CD4-positive, alpha-beta T cell (primary cell): ENCODE measurements around the gene RIMS3. TPM values are rescaled to one million over a fixed set of nuclear protein-coding genes. Genes with fewer than 3 reads are reported as not detected.

Experiments used
- ATAC-seq: fragments of 200-7000 bp; cut with Tn5 transposase; one replicate; pipeline ENCODE4 v1.10.0; 2022; ENCODE audit warnings: mild to moderate bottlenecking; ENCODE audit not compliant: poor library complexity
- CTCF ChIA-PET: fragments of 350-600 bp; sonication (Branson Sonifier 250); formaldehyde crosslinking; loops from one replicate; lab custom pipeline; 2021; ENCODE audit warnings: antibody characterized with exemption, inconsistent platforms; lab: Charles Lee
- POLR2A ChIA-PET: fragments of 350-600 bp; sonication (Branson Sonifier 250); formaldehyde crosslinking; loops from one replicate; lab custom pipeline; 2021; ENCODE audit warnings: antibody characterized with exemption, inconsistent platforms; lab: Charles Lee
- DNase-seq, 14 experiments: peaks; one replicate each; pipeline ENCODE4 v3.0.0-alpha.2; 2013 to 2020; ENCODE audit warnings: mixed read lengths in 2 of 14
- H3K27ac ChIP-seq, 2 donors: one replicate each; pipeline versions ENCODE4 v1.5.1 to v1.7.0; 2013; ENCODE audit warnings: low read length in 2 of 2, low read depth in 1 of 2, mild to moderate bottlenecking in 1 of 2
- H3K27me3 ChIP-seq, 2 experiments: 1 replicate in 1 of 2; 2 replicates in 1 of 2; pipeline versions ENCODE4 v1.6.1 to v1.7.0; 2013; ENCODE audit warnings: low read length in 2 of 2, control low read depth in 1 of 2, mild to moderate bottlenecking in 1 of 2, moderate library complexity in 1 of 2; ENCODE audit not compliant: insufficient read depth in 2 of 2, control insufficient read depth in 1 of 2
- H3K36me3 ChIP-seq: one replicate; pipeline ENCODE4 v1.6.1; 2013; ENCODE audit warnings: low read length, control low read depth; ENCODE audit not compliant: insufficient read depth
- H3K4me1 ChIP-seq: one replicate; pipeline ENCODE4 v1.6.1; 2013; ENCODE audit warnings: low read length, control low read depth; ENCODE audit not compliant: insufficient read depth
- H3K4me3 ChIP-seq: one replicate; pipeline ENCODE4 v1.5.1; 2013; ENCODE audit warnings: mild to moderate bottlenecking, low read length, moderate library complexity
- H3K9me3 ChIP-seq, 2 experiments: 1 replicate in 1 of 2; 2 replicates in 1 of 2; pipeline versions ENCODE4 v1.6.1 to v1.7.0; 2013; ENCODE audit warnings: low read length in 2 of 2, mild to moderate bottlenecking in 2 of 2, control low read depth in 1 of 2, moderate library complexity in 1 of 2; ENCODE audit not compliant: control insufficient read depth in 1 of 2, insufficient read depth in 1 of 2
- H3K27ac Mint-ChIP-seq: one replicate; pipeline ENCODE4 v1.8.0; 2020; ENCODE audit warnings: mixed read lengths
- H3K27me3 Mint-ChIP-seq: one replicate; pipeline ENCODE4 v1.8.0; 2021; ENCODE audit warnings: mixed read lengths
- H3K36me3 Mint-ChIP-seq: one replicate; pipeline ENCODE4 v1.8.0; 2021; ENCODE audit warnings: low read depth, mixed read lengths
- H3K4me1 Mint-ChIP-seq: one replicate; pipeline ENCODE4 v1.8.0; 2021; ENCODE audit warnings: low read depth, mixed read lengths
- H3K4me3 Mint-ChIP-seq: one replicate; pipeline ENCODE4 v1.8.0; 2020; ENCODE audit warnings: mild to moderate bottlenecking, mixed read lengths
- H3K9me3 Mint-ChIP-seq: one replicate; pipeline ENCODE4 v1.8.0; 2020; ENCODE audit warnings: mixed read lengths
- intact Hi-C, 2 experiments: fragments of 100-400 bp; cut with DNase I in 1 of 2; cut with micrococcal nuclease in 1 of 2; formaldehyde crosslinking; loops; one replicate each; pipeline versions ENCODE4 v1.15.1 to v1.9.0; 2023 to 2025; cut with DNase I, micrococcal nuclease
- total RNA-seq, 174 experiments: library from RNA in 2 of 174; stranded (reverse) in 2 of 174; gene quantifications; one replicate each; pipeline ENCODE4 v1.2.3 and lab custom pipeline; 2021 to 2026
- TF ChIP-seq, protein P1 (sequence below): fragments of 200-600 bp; IDR thresholded peaks from one replicate; pipeline ENCODE4 v1.8.0; 2022; ENCODE audit warnings: antibody characterized with exemption, mild to moderate bottlenecking

Gene RIMS3
- total RNA-seq, 2 experiments from 2014 or later, result 0.99 to 1.1 TPM

GRCh38 chr1:40638097-40639036 is 27.1 kb downstream of the RIMS3 start:
- Histone ChIP-seq H3K4me3 (no peak overlapping the region), H3K9me3 (peaks cover 0 to 7% of the 10 kb centered on the region in 2 experiments), H3K27me3 (no peaks in the 10 kb centered on the region), H3K36me3 (no peaks in the 10 kb centered on the region), H3K27ac (no peak overlapping the region), H3K4me1 (no peaks in the 10 kb centered on the region)
- Mint-ChIP-seq H3K4me1 (peaks cover 7% of the 10 kb centered on the region), H3K4me3 (no peak overlapping the region), H3K27me3 (no peaks in the 10 kb centered on the region), H3K27ac (no peak overlapping the region), H3K9me3 (no peaks in the 10 kb centered on the region), H3K36me3 (no peaks in the 10 kb centered on the region)
- intact Hi-C loops, result no loop called here
- ATAC-seq (no peak), DNase-seq (no peak)
- ChIA-PET CTCF (interaction anchor here (0.6 kb wide), 1 partner anchor 54 kb away, joined by 5 read pairs; no protein-coding TSS in a partner anchor), POLR2A (no interaction called here)
- TF ChIP-seq, protein P1, sequence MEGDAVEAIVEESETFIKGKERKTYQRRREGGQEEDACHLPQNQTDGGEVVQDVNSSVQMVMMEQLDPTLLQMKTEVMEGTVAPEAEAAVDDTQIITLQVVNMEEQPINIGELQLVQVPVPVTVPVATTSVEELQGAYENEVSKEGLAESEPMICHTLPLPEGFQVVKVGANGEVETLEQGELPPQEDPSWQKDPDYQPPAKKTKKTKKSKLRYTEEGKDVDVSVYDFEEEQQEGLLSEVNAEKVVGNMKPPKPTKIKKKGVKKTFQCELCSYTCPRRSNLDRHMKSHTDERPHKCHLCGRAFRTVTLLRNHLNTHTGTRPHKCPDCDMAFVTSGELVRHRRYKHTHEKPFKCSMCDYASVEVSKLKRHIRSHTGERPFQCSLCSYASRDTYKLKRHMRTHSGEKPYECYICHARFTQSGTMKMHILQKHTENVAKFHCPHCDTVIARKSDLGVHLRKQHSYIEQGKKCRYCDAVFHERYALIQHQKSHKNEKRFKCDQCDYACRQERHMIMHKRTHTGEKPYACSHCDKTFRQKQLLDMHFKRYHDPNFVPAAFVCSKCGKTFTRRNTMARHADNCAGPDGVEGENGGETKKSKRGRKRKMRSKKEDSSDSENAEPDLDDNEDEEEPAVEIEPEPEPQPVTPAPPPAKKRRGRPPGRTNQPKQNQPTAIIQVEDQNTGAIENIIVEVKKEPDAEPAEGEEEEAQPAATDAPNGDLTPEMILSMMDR, result no peak

GRCh38 chr1:40637470-40638007 is 27.9 kb downstream of the RIMS3 start:
- DNase-seq, result no peak
- H3K4me1 ChIP-seq, result no peaks in the 10 kb centered on the region
- H3K4me3 ChIP-seq, result no peak overlapping the region
- TF ChIP-seq, protein P1, result no peak
- no peak overlapping the region for H3K27ac Mint-ChIP-seq
- no peaks in the 10 kb centered on the region for H3K27me3 ChIP-seq
- intact Hi-C loops, result no loop called here
- POLR2A ChIA-PET, result no interaction called here
- no peak for ATAC-seq
- no peaks in the 10 kb centered on the region for H3K36me3 Mint-ChIP-seq
- H3K9me3 ChIP-seq, result peaks cover 0 to 7% of the 10 kb centered on the region in 2 experiments
- no peak overlapping the region for H3K4me3 Mint-ChIP-seq
- H3K27me3 Mint-ChIP-seq, result no peaks in the 10 kb centered on the region
- no peaks in the 10 kb centered on the region for H3K36me3 ChIP-seq
- CTCF ChIA-PET, result no interaction called here
- H3K27ac ChIP-seq, result no peak overlapping the region
- H3K4me1 Mint-ChIP-seq, result peaks cover 7% of the 10 kb centered on the region
- H3K9me3 Mint-ChIP-seq, result no peaks in the 10 kb centered on the region

GRCh38 chr1:40636777-40637176 is 28.7 kb downstream of the RIMS3 start:
- Mint-ChIP-seq H3K27me3 (no peaks in the 10 kb centered on the region), H3K9me3 (no peaks in the 10 kb centered on the region), H3K4me3 (no peak overlapping the region), H3K4me1 (peaks cover 7% of the 10 kb centered on the region), H3K36me3 (no peaks in the 10 kb centered on the region), H3K27ac (no peak overlapping the region)
- DNase-seq, result no peak
- intact Hi-C loops, result no loop called here
- H3K36me3 ChIP-seq, result no peaks in the 10 kb centered on the region
- no peak overlapping the region for H3K27ac ChIP-seq
- H3K4me3 ChIP-seq, result no peak overlapping the region
- H3K27me3 ChIP-seq, result no peaks in the 10 kb centered on the region
- ATAC-seq, result no peak
- POLR2A ChIA-PET, result no interaction called here
- TF ChIP-seq, protein P1, result no peak
- peaks cover 0 to 7% of the 10 kb centered on the region in 2 experiments for H3K9me3 ChIP-seq
- CTCF ChIA-PET, result no interaction called here
- H3K4me1 ChIP-seq, result no peaks in the 10 kb centered on the region
